HG02973 (cell line): ENCODE data around the gene WDFY4.

Source experiments
- ATAC-seq: cut with Tn5 transposase; IDR thresholded peaks from one replicate; pipeline ENCODE4 v1.9.1; 2021; ENCODE audit warnings: moderate library complexity; ENCODE audit not compliant: unreplicated experiment

Gene WDFY4

GRCh38 chr10:48708144-48708543 lies 23.5 kb downstream of the WDFY4 start:
- no peak for ATAC-seq

- ATAC-seq = no peak
These were observed 26.1 kb downstream of the WDFY4 start for GRCh38 chr10:48710647-48711275.

GRCh38 chr10:48711830-48712229 lies 27.2 kb downstream of the WDFY4 start:
- no peak for ATAC-seq

DNA sequence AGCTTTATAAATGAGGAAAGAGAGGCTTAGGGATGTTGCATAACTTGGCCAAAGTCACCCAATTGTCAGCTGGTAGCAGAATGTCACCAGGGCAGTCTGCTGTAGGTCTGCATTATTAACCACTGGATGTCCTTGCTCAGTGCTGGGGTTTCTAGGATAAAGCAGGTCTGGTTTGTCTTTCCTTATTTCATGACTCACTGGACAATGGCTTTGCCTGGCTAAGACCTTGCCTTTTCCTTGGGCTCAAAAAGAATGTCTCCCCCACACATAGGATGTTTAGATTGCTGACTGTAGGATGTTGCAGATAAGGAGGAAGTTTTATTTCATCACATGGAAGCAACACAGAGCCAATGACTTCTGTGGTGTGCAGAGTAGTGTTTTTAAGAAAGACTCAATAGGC lies 29.4 kb downstream of the WDFY4 start:
- no peak for ATAC-seq

DNA sequence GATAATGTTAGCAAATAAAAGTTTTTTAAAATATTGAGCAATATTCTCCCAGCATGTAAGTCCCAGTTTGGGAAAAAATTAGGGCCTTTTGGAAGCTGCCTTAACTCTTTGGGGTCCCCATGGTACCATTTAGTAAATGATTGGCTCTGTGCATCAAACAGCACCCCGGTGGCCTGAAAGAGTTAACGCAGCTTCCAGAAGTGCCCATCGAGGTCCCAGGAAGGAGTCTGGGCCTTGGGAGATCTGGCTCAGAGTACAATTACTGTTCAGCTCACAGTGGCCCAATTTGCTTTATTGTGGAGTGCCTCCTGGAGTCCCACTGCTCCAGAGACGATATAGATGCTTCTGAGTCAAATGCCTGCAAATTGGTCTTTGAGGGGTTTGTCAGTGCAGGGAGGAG lies 31.7 kb downstream of the WDFY4 start:
- no peak for ATAC-seq

DNA sequence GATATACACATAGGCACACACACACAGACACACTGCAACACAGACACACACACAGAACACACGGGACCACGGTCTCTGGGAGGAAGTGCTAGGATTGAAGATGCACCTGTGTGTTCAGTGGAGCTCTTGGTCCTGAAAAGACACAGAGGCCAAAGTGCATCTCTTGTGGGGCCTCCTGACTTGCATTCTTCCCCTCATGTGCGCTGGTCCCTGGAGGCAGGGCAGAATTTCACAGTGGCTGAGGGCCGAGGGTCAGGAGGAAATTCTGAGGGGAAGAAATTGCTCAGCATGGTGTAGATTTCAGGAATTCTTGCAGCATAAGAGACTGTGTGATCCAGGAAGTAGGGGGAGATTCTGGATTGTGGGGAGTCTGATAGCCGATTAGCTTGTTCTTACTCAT lies 35.9 kb downstream of the WDFY4 start:
- ATAC-seq = no peak

DNA sequence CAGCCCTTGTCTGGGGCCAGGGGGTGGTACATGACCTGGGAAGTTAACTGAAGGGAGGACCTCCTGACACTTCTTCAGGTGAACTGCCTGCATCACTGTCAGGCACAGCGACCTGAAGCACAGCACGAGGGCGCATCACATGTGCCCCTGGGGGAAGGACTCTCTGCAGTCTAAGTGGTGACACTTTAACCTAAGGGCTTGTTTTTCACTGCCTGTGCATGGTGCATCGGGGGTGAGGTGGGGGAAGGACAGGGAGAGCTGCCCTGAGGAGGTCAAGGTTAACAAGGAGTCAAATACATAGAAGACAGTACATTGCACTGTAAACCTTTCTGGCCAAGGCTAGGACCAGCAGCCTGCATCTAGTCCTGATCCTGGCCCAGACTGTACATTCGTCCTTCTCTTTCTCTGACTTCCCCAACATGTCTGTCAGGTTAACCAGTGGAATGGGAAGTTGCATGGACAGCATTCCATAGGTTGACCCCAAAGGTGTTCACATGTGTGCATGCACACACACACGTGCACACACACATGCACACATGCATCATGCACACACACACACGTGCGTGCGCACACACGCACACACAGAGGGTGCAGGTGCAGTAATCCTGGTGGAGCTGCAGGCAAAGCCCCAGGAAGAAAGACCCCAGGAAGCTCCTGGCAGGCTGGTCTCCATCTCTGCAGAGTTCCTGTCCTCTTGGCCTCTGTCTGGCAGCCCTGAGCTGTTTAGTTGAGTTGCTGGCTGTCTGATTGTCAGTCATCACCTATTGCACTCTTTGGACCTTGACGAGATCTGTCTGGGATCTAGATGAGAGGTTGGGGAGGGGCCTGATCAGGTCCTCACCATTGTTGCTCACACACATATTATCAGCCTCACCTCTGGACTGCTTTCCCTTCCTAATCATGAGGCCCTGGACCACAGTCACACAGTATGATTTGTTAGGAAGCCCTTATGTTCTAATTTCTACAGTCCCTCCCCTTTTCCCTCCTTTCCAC lies 37.8 kb downstream of the WDFY4 start:
- ATAC-seq = no peak

DNA sequence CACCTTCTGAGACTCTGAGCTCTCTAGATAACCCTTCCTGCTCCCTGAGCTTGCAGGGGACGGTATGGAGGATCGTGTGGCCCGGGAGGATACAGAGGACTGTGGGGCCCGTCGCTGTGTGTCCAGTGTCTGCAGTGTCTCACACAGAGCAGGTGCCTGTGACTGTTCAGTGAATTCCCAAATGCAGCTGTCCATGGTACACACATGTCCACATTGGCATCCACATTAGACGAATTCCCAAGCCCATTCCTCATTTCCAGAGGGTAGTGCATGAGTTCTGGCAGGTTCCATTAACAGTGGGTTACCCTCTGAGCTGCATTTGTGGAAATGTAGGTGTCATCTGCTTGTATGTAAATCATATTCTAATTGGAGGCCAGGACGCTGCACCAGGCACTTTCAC lies 39.5 kb downstream of the WDFY4 start:
- ATAC-seq = no peak

DNA sequence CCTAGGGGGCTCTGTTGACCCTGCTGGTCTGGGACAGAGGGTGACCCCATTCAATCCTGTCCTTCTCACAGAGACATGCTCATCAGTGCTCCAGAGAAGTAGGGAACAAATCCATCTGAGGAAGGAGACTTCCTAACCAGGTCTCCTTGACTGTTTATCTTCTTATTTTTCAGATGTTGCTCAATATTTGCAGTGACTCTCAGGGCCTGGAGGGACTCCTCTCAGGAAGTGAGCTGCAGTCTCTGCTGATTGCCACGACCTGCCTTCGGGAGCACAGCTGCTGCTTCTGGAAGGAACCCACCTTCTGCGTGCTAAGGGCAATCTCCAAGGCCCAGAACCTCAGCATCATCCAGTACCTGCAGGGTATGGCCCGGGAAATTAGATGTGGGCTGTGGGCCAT lies 41.0 kb downstream of the WDFY4 start:
- no peak for ATAC-seq

GRCh38 chr10:48727866-48728265 lies 43.2 kb downstream of the WDFY4 start:
- no peak for ATAC-seq

DNA sequence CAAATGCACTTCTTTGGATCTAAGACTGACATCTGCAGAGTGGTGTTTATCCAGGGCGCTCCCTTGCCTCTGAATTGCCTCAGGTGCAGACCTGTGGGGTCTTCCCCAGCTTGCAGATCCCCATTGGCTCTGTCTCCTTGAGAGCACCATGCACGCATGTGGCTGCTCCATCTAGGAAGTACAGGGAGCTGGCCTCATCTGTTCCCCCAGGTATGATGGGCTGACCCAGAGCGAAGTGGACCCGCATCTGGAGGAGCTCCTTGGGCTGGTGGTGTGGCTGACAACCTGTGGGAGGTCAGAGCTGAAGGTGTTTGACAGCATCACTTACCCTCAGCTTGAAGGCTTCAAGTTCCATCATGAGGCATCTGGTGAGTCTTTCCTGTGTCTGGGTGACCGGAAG lies 44.5 kb downstream of the WDFY4 start:
- no peak for ATAC-seq

DNA sequence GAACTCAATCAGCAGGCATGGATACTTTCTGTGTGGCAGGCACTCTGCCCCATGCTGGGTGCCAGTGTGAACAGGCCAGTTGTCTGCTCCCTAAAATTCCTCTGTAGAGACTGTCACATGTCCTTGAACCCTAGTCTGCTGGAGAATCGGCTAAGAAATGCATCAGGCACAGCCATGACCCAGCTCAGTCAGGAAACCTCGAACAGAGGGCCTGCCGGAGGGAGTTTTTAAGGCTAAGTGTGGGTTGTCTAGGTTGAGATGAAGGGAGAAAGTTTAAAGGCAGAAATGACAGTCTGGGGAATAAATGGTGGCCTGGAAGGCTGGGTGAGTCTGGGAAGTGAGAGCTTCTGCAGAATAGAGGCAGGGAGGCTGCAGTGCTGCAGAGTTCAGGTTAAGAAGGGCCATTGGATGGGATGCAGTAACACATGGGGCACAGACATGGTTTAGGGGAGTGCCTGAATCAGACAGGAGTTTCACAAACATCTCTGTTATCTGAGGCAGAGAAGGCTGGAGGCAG lies 45.3 kb downstream of the WDFY4 start:
- no peak for ATAC-seq

- no peak for ATAC-seq
These were observed 46.5 kb downstream of the WDFY4 start for GRCh38 chr10:48731141-48731540.

GRCh38 chr10:48731654-48732053 lies 47.0 kb downstream of the WDFY4 start:
- ATAC-seq = no peak

DNA sequence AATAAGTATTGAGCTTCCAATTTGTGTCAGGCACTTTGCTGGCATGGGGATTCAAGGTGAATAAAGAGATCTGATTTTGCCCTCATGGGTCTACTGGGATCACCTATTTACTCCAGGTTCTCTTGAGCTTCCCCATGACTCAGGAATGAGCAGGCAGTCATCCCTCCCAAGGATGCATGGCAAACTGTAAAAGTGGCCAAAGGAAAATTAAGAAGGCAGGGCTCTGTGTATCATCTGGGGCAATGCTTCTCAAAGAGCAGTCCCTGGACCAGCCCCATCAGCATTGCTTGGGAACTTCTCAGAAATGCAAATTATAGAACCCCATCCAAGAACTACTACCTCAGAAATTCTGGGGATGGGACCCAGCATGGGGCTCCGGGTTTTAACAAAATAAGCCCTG lies 48.7 kb downstream of the WDFY4 start:
- ATAC-seq = no peak

DNA sequence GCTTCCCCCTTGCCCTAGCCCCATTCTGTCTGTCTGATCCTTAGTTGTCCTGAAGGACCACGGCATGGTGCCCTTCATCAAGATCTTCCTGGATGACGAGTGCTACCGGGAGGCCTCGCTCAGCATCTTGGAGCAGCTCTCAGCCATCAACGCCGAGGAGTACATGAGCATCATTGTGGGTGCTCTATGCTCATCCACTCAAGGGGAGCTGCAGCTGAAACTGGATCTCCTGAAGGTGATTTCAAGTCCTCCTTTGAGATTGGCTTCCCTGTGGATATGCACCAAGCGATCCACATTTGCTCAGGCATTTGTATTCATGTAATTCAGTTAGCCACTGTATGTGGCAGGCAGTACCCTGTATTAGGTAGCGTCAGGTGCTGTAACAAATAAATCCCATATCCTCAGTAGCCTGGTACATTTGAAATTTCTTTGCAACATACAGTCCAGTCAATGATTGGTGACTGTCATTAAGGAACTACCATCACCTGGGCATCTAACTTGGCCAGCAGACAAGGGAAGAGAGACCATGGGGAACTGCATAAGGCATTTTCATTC lies 51.2 kb downstream of the WDFY4 start:
- no peak for ATAC-seq

GRCh38 chr10:48736596-48736995 lies 51.9 kb downstream of the WDFY4 start:
- ATAC-seq = no peak

GRCh38 chr10:48737886-48738285 lies 53.2 kb downstream of the WDFY4 start:
- ATAC-seq = no peak

DNA sequence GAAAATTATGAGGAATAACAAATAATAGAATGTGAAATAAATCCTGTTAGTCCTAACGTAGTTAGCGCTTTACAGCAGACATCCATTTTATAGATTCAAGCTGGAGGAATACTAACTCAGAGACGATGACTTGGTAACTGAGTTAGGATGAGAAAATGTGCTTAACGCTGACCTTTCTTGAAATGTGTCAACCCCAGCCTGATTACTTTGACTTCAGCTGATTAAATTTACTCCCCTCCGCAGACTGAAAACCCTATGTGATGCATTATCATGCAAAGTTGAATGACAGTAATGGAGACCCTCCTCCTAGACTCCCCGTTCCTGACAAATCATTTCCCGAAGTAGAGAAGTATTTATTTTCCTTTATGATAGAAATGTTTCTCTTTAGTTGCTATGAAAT lies 54.5 kb downstream of the WDFY4 start:
- no peak for ATAC-seq

DNA sequence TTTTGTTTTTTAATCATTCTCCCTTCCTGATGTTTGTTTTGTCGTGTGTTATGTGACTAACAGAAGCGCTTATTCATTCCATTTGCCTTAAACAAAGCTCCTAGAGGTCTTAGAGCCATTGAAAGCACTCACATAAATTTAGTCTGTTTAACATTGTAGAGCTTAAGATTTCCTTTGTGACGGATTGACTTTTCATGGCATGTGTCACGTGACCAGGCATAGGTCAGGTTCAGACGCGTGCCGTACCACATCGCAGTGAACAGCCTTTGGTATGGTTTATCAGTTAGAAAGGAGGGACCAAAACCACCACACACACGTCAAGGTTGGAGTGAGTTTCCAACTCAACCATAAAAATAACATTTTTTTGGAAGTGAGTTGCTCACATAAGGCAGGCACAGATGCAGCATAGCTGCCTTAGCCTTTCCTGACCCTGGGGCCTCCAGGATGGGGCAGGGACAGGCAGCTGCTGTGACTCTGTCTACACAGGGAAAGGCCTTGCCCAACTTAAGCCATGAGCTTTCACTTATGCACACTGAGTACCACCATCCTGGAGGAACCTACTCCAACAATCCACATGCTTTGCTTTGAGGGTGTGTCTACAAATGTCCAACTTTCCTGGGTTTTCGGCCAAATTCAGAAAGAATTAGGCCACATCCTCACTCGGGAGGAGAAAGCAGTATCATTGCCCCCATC lies 55.5 kb downstream of the WDFY4 start:
- ATAC-seq = no peak

DNA sequence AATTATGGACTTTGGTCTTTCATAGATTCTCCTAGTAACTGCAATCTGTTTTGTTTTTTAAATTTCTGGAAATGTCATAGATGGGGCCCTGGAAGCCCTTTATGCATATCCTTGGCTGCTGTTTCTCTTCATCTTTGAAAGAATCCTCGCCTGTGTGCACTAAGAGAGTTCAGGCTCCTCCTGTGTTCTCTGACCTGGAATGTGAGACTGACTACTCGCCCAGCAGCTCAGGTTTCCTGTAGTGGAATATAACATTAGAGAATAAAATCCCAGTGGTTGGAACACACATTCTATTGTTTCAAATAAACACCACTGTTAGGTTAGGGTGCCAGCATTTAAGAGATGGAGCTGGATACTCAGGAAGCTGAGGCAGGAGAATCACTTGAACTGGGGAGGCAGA lies 56.3 kb downstream of the WDFY4 start:
- no peak for ATAC-seq
